HG02798 (cell line): ENCODE measurements around the gene GPR55.
A peak's percentile ranks its signal among the peaks of the same experiment; 100 is the strongest.

Experiments used
- ATAC-seq: cut with Tn5 transposase; IDR thresholded peaks from one replicate; pipeline ENCODE4 v1.9.1; 2021; ENCODE audit warnings: mild to moderate bottlenecking; ENCODE audit not compliant: unreplicated experiment, poor library complexity

The GPR55 gene

DNA sequence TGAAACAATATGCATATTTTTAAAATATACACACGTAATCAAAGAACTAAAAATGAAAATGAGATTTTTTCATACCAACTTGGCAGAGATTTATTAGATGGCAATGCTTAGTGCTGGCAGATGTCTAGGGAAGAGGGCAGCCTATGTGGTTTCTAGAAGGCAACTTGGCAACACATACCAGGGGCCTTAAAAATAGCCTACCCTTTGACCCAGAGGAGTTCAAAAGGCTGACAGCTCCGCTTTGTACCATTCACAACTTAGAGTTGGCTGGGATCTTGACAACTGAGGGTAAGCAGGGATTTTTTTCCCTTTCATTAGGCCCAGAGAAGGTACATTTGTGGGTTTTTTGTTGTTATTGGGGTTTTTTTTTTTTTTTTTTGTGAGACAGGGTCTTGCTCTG, 26.4 kb upstream of the GPR55 start:
- ATAC-seq, result no peak

DNA sequence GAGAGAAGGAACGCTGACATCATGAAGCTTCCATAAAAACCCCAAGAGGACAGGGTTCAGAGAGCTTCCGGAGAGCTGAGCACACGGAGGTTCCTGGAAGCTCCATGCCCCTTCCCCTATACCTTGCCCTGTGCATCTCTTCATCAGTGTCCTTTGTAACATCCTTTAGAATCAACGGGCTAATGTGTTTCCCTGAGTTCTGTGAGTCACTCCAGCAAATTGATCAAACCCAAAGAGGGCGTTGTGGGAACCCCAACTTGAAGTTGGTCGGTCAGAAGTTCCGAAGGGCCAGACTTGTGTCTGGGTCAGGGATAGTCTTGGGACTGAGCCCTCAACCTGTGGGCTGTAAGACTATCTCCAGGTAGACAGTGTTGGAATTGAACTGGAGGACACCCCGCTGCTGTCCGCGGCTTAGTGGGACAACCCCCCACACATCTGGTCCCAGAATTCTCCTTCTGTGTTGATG, 25.9 kb upstream of the GPR55 start:
- ATAC-seq, result no peak

DNA sequence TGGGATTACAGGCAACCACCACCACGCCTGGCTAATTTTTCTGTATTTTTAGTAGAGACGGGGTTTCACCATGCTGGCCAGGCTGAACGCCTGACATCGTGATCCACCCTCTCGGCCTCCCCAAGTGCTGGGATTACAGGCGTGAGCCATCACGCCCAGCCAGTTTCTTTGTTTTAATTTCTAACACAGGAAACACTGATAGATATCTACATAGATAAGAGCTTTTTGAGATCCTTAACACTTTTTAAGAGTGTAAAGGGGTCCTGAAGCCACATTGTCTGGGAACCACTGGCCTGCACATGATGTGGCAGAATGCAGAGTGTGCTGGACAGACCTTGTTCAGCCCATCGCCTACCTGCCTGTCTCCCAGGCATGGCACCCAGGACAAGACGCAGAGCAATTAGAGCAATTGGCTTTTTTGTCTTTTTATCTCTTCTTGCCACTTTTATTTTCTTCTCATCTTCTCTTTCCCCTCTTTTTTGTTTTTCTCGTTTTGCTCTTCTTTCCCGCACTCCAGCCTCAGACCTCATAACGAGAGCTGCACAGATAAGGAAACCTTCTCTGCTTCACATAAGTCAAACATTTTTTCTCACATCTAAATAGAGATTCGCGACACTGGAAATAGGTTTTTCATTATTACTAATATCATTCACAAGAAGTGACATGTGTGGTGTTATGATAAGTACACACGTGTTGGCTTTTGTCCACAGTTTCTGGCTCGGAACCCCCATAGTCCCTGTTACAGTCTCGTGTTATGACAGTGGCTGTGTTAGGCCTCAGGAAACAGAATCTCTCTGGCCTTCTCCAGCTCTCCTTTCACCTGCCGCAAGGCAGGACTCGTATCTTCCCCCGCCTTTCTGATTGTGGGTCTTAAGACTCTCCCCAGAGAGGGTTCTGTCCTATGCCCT, 25.2 kb upstream of the GPR55 start:
- ATAC-seq, result peak; percentile 60

DNA sequence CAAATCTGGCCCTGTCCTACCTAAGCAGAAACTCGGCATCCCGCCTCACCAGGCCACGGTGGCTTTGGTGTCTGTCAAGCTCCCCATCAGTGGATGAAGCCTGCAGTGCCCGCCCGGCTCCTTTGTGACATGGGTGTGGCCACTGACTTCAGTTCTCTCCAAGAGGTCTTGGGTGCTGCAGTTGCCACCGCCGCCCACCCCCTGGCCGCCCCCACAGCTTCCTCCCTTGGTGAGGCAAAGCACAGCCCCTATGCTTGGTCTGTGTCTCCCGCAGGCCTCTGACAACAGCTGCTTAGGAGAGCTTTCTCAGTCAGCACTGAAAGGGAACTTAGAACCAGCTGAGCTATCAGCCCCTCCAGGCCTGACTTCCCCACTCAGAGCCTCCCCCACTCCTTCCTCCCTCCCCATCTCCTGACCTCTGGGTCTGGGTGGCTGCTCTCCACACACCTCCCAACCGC, 22.9 kb upstream of the GPR55 start:
- peak; percentile 40 for ATAC-seq

DNA sequence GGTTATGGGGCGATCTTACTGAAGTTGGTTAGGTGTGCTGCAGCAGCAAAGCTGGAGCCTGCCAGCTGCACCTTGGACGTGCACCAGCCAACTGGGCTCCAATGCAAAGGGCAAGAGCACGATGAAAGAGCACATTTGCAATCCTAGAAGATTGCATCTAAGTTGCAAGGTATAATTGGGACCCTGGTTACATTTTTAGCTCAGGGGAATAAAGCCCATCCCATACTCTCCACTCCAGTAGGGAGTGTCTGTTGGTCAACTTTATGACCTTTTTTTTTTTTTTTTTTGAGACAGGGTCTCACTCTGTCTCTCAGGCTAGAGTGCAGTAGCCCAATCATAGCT, 22.2 kb upstream of the GPR55 start:
- ATAC-seq, result no peak

- no peak for ATAC-seq
Observed at GRCh38 chr2:230946429-230947234, 21.6 kb upstream of the GPR55 start.

GRCh38 chr2:230944757-230945372, 19.8 kb upstream of the GPR55 start:
- ATAC-seq, result no peak

DNA sequence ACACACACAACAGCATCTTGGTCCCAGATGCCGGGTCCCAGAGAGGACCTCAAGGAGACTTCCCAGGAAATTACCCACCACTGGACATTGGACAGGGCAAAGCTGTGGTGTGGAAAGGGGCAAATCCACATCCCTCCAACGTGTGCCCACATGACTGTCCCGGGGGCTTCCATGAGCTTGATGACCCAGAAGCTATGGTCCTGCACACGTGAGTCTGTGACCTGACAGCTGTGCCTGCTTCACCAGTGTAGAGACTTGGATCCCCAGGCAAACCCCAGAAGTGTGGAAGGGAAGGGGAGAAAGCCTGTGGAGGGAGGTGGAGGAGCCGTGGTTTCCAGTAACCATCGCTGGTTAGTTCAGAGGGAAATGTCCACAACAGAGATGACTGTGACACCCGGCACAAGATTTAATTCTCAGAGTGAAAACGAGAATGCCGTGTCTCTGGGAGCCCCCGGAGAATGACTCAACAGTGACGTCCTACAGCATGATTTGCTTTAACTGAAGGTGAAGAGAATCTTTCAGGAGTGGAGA, 19.1 kb upstream of the GPR55 start:
- ATAC-seq, result peak; percentile 44

GRCh38 chr2:230942920-230943896, 18.2 kb upstream of the GPR55 start:
- peak; percentile 66 for ATAC-seq

GRCh38 chr2:230942371-230942770, 17.3 kb upstream of the GPR55 start:
- no peak for ATAC-seq

GRCh38 chr2:230941202-230942180, 16.4 kb upstream of the GPR55 start:
- no peak for ATAC-seq

GRCh38 chr2:230940471-230940815, 15.4 kb upstream of the GPR55 start:
- ATAC-seq, result no peak

DNA sequence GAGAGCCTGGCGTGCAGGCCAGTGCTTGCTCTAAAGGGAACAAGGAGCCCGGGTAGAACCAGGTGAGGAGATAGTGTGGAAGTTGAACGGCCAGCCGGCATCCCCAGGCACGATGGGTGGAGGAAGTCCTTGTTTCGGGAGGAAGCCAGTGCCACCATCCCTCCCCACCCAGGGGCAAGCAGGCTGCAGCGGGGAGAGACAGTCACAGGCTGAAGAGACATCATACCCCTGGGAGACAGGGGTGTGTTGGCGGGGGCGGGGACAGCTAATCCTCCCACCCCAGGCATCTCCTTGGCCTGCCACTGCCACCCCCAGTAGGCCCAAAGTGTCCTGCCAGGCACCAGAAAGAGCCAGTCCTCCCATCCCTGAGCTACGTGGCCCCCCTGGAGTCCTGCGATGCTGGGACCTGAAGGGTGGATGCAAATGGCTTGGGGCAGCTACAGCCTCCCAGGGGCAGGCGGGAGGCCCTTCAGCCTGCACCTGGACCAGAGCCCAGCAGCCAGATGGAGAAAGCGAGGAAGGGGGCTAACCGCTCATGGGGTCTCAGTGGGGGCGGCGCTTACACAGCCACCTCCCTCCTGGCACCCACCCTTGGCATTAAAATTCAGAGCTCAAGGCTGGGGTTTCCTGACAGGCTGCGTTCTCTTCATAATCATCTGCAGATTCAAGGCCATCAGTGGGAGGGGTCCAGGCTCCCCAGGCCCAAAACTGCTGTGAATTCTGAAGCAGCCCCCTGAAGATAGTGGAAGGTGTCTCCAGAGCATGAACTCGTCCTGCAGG, 14.8 kb upstream of the GPR55 start:
- ATAC-seq, result no peak

DNA sequence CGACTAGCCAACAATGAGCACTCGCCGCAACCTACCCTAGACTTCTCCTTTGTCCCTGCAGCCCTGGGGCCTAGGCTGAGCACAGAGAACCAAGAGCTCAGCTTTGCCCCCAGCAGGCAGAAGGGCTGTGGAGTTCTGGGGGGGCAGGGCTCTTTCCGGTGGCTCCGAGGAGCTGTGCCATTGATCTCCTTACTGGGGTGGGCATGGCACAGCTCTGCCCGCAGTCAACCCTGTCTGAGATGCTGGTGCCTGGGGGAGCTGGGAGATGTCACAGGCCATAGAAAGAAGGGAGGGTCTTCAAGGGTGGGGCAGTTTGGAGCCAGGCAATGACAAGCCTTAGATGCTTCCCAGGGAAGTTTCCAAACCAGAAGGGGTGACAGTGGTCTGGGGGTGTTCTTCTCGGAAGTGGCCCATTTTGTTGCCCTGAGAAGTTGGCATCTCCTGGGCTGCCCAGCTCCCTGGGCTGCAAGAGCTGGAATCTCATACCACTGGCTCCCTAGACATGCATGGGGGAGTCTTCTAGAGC, 14.1 kb upstream of the GPR55 start:
- ATAC-seq, result no peak

GRCh38 chr2:230938516-230939065, 13.5 kb upstream of the GPR55 start:
- no peak for ATAC-seq

GRCh38 chr2:230938098-230938497, 13.1 kb upstream of the GPR55 start:
- no peak for ATAC-seq

DNA sequence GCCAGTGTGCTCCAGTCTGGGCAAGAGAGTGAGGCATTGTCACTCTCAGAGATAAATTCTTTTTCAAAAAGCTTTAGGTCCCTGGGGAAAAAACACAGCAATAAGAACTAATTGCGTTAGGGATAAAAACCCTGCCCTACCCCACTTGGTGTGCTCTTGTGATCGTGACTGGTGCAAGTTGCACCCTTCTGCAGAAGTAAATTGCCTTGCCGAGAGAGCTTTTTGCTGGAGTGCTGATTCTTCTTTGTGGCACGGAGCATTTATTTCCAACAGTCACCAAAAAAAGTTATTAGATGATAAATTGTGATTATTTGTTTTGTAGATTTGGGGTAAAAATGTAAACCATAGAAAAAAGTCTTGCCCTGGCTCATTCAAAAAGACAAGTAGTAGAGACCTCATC, 12.3 kb upstream of the GPR55 start:
- ATAC-seq, result no peak
